HUDEP-2 (cell line): Measurements from ENCODE around the gene MOGAT3.
"Not testable (repeated sequence)": the region's sequence is repeated elsewhere in the genome, so short reads cannot be mapped to it uniquely, and the experiment has no call there.

Experiments
- DNase-seq, 76 experiments: peaks; one replicate each; lab custom pipeline; 2025; ENCODE audit not compliant: unreplicated experiment in 76 of 76; lab: John Stamatoyannopoulos, UW

The MOGAT3 gene

GRCh38 chr7:101206665-101207042 lies 5.8 kb upstream of the MOGAT3 start:
- DNase-seq = no peak

GRCh38 chr7:101205901-101206664 lies 5.2 kb upstream of the MOGAT3 start:
- no peak for DNase-seq

- DNase-seq = not testable (repeated sequence)
These were observed 3.2 kb upstream of the MOGAT3 start for GRCh38 chr7:101203740-101204738.

GRCh38 chr7:101202603-101202918 lies 1.7 kb upstream of the MOGAT3 start:
- DNase-seq = no peak

- DNase-seq = no peak
These were observed 1.1 kb upstream of the MOGAT3 start for GRCh38 chr7:101201695-101202602.

- no peak for DNase-seq
These were observed 353 bp downstream of the MOGAT3 start for GRCh38 chr7:101200504-101200861.

- not testable (repeated sequence) for DNase-seq
These were observed 1.3 kb downstream of the MOGAT3 start for GRCh38 chr7:101199522-101199921.

- DNase-seq = no peak
These were observed 2.4 kb downstream of the MOGAT3 start for GRCh38 chr7:101198476-101198875.

- no peak for DNase-seq
These were observed 2.8 kb downstream of the MOGAT3 start for GRCh38 chr7:101197991-101198390.

GRCh38 chr7:101195884-101196283 lies 5.0 kb downstream of the MOGAT3 start:
- DNase-seq = no peak

- no peak for DNase-seq
These were observed 11.7 kb downstream of the MOGAT3 start for GRCh38 chr7:101189109-101189508.

GRCh38 chr7:101186844-101187428 lies 13.9 kb downstream of the MOGAT3 start:
- DNase-seq = no peak

- DNase-seq = no peak
These were observed 14.6 kb downstream of the MOGAT3 start for GRCh38 chr7:101186194-101186593.

- peak in 1 of 76 experiments; percentile 34 for DNase-seq
These were observed 15.5 kb downstream of the MOGAT3 start for GRCh38 chr7:101185258-101185839.

- DNase-seq = no peak
These were observed 20.6 kb downstream of the MOGAT3 start, which contains the start of gene NAT16 for GRCh38 chr7:101180130-101180755. TSS of gene NAT16 (minus strand) at chr7:101180293. CDS start at chr7:101174807, 5,486 bp downstream.

GRCh38 chr7:101179713-101180112 lies 21.1 kb downstream of the MOGAT3 start:
- no peak for DNase-seq

GRCh38 chr7:101179117-101179516 lies 21.7 kb downstream of the MOGAT3 start:
- peak in 1 of 76 experiments; percentile 6 for DNase-seq

GRCh38 chr7:101177644-101178043 lies 23.2 kb downstream of the MOGAT3 start:
- DNase-seq = no peak

- DNase-seq = no peak
These were observed 25.2 kb downstream of the MOGAT3 start for GRCh38 chr7:101175664-101176063.
